ENCODE results near the gene ZNF821.
"Not testable (repeated sequence)": the region's sequence is repeated elsewhere in the genome, so short reads cannot be mapped to it uniquely, and the experiment has no call there.

The ZNF821 gene

DNA sequence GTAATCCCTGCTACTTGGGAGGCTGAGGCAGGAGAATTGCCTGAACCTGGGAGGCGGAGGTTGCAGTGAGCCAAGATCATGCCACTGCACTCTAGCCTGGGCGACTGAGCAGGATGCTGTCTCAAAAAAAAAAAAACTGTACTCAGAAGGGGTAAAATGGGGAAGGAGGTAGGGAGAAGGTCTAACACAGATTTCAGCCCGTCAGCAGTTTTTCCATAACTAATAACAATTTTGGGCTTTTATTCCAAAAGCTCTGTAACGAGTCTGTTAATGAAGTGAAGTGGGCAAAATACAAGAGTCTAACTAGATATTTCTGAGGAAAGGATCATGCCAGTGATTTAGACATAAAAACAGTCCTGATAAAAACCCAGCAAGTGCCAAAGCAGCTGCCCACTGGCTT is 10.8 kb downstream of the ZNF821 start:
- DNase-seq (ENCODE audit: low read depth, low spot score) = no peak
- no peaks in the 10 kb centered on the region for H3K27me3 ChIP-seq (ENCODE audit: insufficient read depth, insufficient read length)
- TF ChIP-seq ZNF274 (IDR thresholded peaks at IDR 0.05; ENCODE audit: low read depth, low read length) (no peak), YY1 (IDR thresholded peaks at IDR 0.05; ENCODE audit: insufficient read depth, insufficient read length) (no peak), SUZ12 (IDR thresholded peaks at IDR 0.05; ENCODE audit: extremely low read depth, insufficient read depth, insufficient read length) (no peak)
- peaks cover 10% of the 10 kb centered on the region for H3K36me3 ChIP-seq (ENCODE audit: insufficient read depth, insufficient read length, low read length)
- no peak overlapping the region for H3K4me3 ChIP-seq (ENCODE audit: insufficient read length, low read depth)
- H3K9me3 ChIP-seq (ENCODE audit: insufficient read depth, low read length) = no peaks in the 10 kb centered on the region
- peaks cover 2% of the 10 kb centered on the region for H3K4me1 ChIP-seq (ENCODE audit: insufficient read depth, insufficient read length)
- no peak overlapping the region for H3K9ac ChIP-seq (ENCODE audit: insufficient read length, low read depth)

- no peak overlapping the region for H3K4me3 ChIP-seq (ENCODE audit: insufficient read length, low read depth)
- no peak for DNase-seq (ENCODE audit: low read depth, low spot score)
- H3K9me3 ChIP-seq (ENCODE audit: insufficient read depth, low read length) = no peaks in the 10 kb centered on the region
- H3K27me3 ChIP-seq (ENCODE audit: insufficient read depth, insufficient read length) = no peaks in the 10 kb centered on the region
- TF ChIP-seq ZNF274 (IDR thresholded peaks at IDR 0.05; ENCODE audit: low read depth, low read length) (no peak), SUZ12 (IDR thresholded peaks at IDR 0.05; ENCODE audit: extremely low read depth, insufficient read depth, insufficient read length) (no peak), YY1 (IDR thresholded peaks at IDR 0.05; ENCODE audit: insufficient read depth, insufficient read length) (no peak)
- H3K36me3 ChIP-seq (ENCODE audit: insufficient read depth, insufficient read length, low read length) = peaks cover 2% of the 10 kb centered on the region
- H3K9ac ChIP-seq (ENCODE audit: insufficient read length, low read depth) = no peak overlapping the region
- peaks cover 2% of the 10 kb centered on the region for H3K4me1 ChIP-seq (ENCODE audit: insufficient read depth, insufficient read length)
Observed at GRCh38 chr16:71870818-71871217, 13.2 kb downstream of the ZNF821 start.

GRCh38 chr16:71869089-71869488 is 14.9 kb downstream of the ZNF821 start:
- DNase-seq (ENCODE audit: low read depth, low spot score) = no peak
- peaks cover 2% of the 10 kb centered on the region for H3K4me1 ChIP-seq (ENCODE audit: insufficient read depth, insufficient read length)
- H3K9me3 ChIP-seq (ENCODE audit: insufficient read depth, low read length) = no peaks in the 10 kb centered on the region
- no peak overlapping the region for H3K4me3 ChIP-seq (ENCODE audit: insufficient read length, low read depth)
- H3K9ac ChIP-seq (ENCODE audit: insufficient read length, low read depth) = no peak overlapping the region
- no peak for TF ChIP-seq ZNF274 (IDR thresholded peaks at IDR 0.05; ENCODE audit: low read depth, low read length)
- no peak for TF ChIP-seq YY1 (IDR thresholded peaks at IDR 0.05; ENCODE audit: insufficient read depth, insufficient read length)
- TF ChIP-seq SUZ12 (IDR thresholded peaks at IDR 0.05; ENCODE audit: extremely low read depth, insufficient read depth, insufficient read length) = no peak
- peaks cover 9% of the 10 kb centered on the region for H3K36me3 ChIP-seq (ENCODE audit: insufficient read depth, insufficient read length, low read length)
- H3K27me3 ChIP-seq (ENCODE audit: insufficient read depth, insufficient read length) = no peaks in the 10 kb centered on the region

- no peak for DNase-seq (ENCODE audit: low read depth, low spot score)
- H3K36me3 ChIP-seq (ENCODE audit: insufficient read depth, insufficient read length, low read length) = peaks cover 15% of the 10 kb centered on the region
- no peak for TF ChIP-seq YY1 (IDR thresholded peaks at IDR 0.05; ENCODE audit: insufficient read depth, insufficient read length)
- no peak for TF ChIP-seq ZNF274 (IDR thresholded peaks at IDR 0.05; ENCODE audit: low read depth, low read length)
- TF ChIP-seq SUZ12 (IDR thresholded peaks at IDR 0.05; ENCODE audit: extremely low read depth, insufficient read depth, insufficient read length) = no peak
Observed at GRCh38 chr16:71867939-71868338, 16.0 kb downstream of the ZNF821 start.

DNA sequence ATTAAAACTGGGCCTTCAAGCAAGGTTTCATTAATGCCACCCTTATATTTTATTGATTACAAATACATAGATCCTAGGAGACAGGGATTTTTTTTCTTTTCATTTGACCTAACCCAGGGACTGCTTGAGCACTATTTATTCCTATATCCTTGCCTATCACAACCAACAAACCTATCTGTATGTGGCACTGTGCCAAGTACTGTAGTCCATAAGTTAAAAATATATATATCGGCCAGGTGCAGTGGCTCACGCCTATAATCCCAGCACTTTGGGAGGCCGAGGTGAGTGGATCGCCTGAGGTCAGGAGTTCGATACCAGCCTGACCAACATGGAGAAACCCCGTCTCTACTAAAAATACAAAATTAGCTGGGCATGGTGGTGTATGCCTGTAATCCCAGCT is 16.8 kb downstream of the ZNF821 start:
- H3K36me3 ChIP-seq (ENCODE audit: insufficient read depth, insufficient read length, low read length) = peaks cover 20% of the 10 kb centered on the region
- not testable (repeated sequence) for H3K4me1 ChIP-seq (ENCODE audit: insufficient read depth, insufficient read length); DNase-seq (ENCODE audit: low read depth, low spot score); H3K27me3 ChIP-seq (ENCODE audit: insufficient read depth, insufficient read length); H3K4me3 ChIP-seq (ENCODE audit: insufficient read length, low read depth); H3K9me3 ChIP-seq (ENCODE audit: insufficient read depth, low read length); H3K9ac ChIP-seq (ENCODE audit: insufficient read length, low read depth)

More at GRCh38 chr16:71867939-71868338, 16.0 kb downstream of the ZNF821 start:
- Histone ChIP-seq H3K27me3 (ENCODE audit: insufficient read depth, insufficient read length) (no peaks in the 10 kb centered on the region), H3K4me3 (ENCODE audit: insufficient read length, low read depth) (no peak overlapping the region), H3K9ac (ENCODE audit: insufficient read length, low read depth) (no peak overlapping the region), H3K9me3 (ENCODE audit: insufficient read depth, low read length) (no peaks in the 10 kb centered on the region), H3K4me1 (ENCODE audit: insufficient read depth, insufficient read length) (peaks cover 2% of the 10 kb centered on the region)

- DNase-seq (ENCODE audit: low read depth, low spot score) = no peak
- Histone ChIP-seq H3K9me3 (ENCODE audit: insufficient read depth, low read length) (no peaks in the 10 kb centered on the region), H3K9ac (ENCODE audit: insufficient read length, low read depth) (no peak overlapping the region), H3K27me3 (ENCODE audit: insufficient read depth, insufficient read length) (no peaks in the 10 kb centered on the region), H3K36me3 (ENCODE audit: insufficient read depth, insufficient read length, low read length) (peaks cover 34% of the 10 kb centered on the region), H3K4me3 (ENCODE audit: insufficient read length, low read depth) (no peak overlapping the region), H3K4me1 (ENCODE audit: insufficient read depth, insufficient read length) (peaks cover 2% of the 10 kb centered on the region)
- TF ChIP-seq SUZ12 (IDR thresholded peaks at IDR 0.05; ENCODE audit: extremely low read depth, insufficient read depth, insufficient read length) = no peak
- TF ChIP-seq ZNF274 (IDR thresholded peaks at IDR 0.05; ENCODE audit: low read depth, low read length) = no peak
- no peak for TF ChIP-seq YY1 (IDR thresholded peaks at IDR 0.05; ENCODE audit: insufficient read depth, insufficient read length)
Observed at GRCh38 chr16:71865173-71865863, 18.7 kb downstream of the ZNF821 start.

DNA sequence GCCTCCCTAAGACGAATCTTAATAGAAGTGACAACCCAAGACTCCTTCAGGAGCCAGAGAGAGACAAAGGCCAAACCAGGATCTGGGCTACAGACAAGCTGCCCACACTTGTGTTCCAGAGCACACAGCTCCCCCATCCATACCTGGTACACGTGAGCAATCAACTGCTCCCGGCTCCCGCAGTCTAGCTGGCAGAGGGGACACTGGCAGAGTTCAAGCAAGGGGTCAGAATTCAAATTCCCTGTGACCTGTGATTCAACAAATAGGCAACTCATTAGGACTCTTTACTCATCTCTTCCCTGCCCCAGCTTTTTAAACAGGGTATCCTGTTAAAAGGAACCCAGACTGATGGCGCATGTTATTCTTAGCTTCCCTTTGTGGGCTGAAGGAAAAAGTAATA is 20.0 kb downstream of the ZNF821 start:
- TF ChIP-seq ZNF274 (IDR thresholded peaks at IDR 0.05; ENCODE audit: low read depth, low read length) (no peak), SUZ12 (IDR thresholded peaks at IDR 0.05; ENCODE audit: extremely low read depth, insufficient read depth, insufficient read length) (no peak), YY1 (IDR thresholded peaks at IDR 0.05; ENCODE audit: insufficient read depth, insufficient read length) (no peak)
- peaks cover 45% of the 10 kb centered on the region for H3K36me3 ChIP-seq (ENCODE audit: insufficient read depth, insufficient read length, low read length)

More for the DNA sequence above, 20.0 kb downstream of the ZNF821 start:
- no peak overlapping the region for H3K9ac ChIP-seq (ENCODE audit: insufficient read length, low read depth)
- no peak for DNase-seq (ENCODE audit: low read depth, low spot score)
- H3K9me3 ChIP-seq (ENCODE audit: insufficient read depth, low read length) = no peaks in the 10 kb centered on the region
- no peaks in the 10 kb centered on the region for H3K27me3 ChIP-seq (ENCODE audit: insufficient read depth, insufficient read length)
- no peaks in the 10 kb centered on the region for H3K4me1 ChIP-seq (ENCODE audit: insufficient read depth, insufficient read length)
- H3K4me3 ChIP-seq (ENCODE audit: insufficient read length, low read depth) = no peak overlapping the region

All from NT2/D1 (cell line).